GM21423 (cell line): Measurements from ENCODE around the gene E2F4.

Experiments used
- ATAC-seq: cut with Tn5 transposase; IDR thresholded peaks from one replicate; pipeline ENCODE4 v1.9.1; 2021; ENCODE audit warnings: mild to moderate bottlenecking, moderate library complexity; ENCODE audit not compliant: unreplicated experiment

The E2F4 gene

GRCh38 chr16:67157892-67158635 lies 33.9 kb upstream of the E2F4 start:
- no peak for ATAC-seq

- peak; percentile 42 for ATAC-seq
Observed at GRCh38 chr16:67158637-67159600, 33.0 kb upstream of the E2F4 start.

GRCh38 chr16:67161595-67162058 lies 30.3 kb upstream of the E2F4 start:
- ATAC-seq, result no peak

GRCh38 chr16:67162506-67163163 lies 29.3 kb upstream of the E2F4 start:
- ATAC-seq, result no peak

DNA sequence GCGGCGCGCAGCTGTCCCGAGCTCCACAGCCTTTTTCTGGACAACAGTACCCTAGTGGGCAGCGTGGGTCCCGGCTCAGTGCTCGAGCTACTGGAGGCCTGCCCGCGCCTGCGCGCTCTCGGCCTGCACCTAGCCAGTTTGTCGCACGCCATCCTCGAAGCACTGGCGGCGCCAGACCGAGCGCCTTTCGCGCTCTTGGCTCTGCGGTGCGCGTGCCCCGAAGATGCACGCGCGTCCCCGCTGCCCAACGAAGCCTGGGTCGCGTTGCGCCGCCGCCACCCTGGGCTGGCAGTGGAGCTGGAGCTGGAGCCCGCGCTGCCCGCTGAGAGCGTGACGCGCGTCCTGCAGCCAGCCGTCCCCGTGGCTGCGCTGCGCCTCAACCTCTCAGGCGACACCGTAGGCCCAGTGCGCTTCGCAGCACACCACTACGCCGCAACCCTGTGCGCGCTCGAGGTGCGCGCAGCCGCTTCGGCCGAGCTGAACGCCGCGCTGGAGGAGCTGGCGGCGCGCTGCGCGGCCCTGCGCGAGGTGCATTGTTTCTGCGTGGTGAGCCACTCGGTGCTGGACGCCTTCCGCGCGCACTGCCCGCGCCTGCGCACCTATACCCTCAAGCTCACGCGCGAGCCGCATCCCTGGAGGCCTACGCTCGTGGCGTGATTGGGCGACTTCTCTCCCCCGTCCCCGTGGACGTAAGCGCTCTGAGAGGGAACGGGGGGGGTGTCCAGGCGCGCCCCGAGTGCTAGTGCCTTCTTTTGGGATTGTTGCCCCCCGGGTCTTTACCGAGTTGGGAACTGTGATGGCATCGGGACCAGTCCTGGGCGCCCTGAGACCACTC lies 28.6 kb upstream of the E2F4 start:
- ATAC-seq, result no peak

DNA sequence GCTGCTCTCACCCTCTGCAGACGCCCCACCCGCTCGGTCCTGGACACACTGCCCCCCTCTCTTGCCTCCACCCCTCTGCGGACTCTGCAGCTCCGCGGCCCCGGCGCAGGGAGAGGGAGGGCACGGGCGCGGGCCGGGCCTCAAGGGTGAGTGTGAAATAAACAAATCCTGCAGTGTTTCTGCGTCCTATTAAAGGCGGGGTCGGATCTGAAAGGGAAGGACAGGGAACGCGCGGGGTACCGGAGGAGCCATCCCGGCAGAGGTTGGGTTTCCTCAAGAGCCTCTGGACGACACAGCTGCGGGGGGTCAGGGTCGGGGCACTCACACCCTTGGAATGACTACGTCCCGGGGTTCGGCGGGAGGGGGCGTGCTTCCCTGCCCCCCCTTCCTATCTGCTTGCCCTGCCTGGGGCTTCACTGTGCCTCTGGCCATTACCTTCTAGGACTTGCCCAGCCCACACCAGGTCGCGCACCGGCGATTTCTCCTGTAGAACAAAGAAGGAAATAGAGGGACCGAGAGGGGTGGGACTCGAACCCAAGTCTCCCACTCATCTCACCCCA lies 27.9 kb upstream of the E2F4 start:
- ATAC-seq, result no peak

DNA sequence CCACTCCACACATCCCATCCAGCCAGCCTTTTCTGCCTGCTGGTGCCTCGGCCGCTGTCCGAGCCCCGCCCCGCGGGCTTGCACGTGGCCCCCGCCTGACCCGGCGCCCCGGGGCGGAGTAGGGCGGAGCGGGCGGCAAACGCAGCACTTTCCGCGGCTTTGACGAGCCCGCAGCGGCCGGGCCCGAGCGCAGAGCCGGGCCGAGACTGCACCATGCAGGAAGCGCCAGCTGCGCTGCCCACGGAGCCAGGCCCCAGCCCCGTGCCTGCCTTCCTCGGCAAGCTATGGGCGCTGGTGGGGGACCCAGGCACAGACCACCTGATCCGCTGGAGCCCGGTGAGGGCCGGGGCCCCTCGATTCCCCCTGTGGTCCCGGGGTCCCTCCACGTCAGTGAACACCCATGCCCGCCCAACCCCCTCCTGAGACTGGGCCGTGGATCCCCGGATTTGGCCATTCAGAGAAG lies 27.3 kb upstream of the E2F4 start, which contains the start of gene HSF4:
HSF4 (plus strand) TSS at position 147 of the 463 bp plus-strand sequence; CDS start at position 214, 67 bp downstream.
- no peak for ATAC-seq

DNA sequence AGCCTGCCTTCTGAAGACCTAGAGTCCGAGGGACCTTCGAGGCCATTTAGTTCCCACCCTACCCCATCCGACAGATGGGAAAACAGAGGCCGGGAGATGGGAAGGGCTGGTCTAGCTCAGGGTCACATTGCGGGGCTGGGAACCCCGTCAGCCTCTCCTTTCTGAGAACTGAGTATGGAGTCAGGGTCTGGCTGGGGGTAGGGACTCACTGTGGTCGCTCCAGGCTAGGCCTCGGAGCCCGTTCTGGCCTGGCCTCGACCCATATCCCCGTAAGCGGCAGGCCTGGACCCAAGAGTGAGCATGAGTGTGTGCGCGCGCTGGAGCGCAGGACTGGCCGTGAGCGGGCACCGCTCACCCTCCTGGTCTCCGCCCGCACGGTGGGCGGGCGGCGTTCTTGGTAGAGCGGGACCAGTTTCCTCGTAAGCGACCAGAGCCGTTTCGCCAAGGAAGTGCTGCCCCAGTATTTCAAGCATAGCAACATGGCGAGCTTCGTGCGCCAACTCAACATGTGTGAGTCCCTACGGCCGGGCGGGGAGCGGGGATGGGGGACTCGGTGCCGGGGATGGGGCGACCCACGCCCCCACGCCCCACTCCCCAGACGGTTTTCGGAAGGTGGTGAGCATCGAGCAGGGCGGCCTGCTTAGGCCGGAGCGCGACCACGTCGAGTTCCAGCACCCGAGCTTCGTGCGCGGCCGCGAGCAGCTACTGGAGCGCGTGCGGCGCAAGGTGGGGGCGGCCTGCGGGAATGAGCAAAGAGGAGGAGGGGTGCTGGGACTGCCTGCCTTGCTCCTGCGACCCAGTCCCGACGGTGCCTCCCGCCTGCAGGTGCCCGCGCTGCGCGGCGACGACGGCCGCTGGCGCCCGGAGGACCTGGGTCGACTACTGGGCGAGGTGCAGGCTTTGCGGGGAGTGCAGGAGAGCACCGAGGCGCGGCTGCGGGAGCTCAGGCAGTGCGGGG lies 26.6 kb upstream of the E2F4 start:
- ATAC-seq, result no peak

- ATAC-seq, result no peak
Observed at GRCh38 chr16:67166110-67166547, 25.8 kb upstream of the E2F4 start.

DNA sequence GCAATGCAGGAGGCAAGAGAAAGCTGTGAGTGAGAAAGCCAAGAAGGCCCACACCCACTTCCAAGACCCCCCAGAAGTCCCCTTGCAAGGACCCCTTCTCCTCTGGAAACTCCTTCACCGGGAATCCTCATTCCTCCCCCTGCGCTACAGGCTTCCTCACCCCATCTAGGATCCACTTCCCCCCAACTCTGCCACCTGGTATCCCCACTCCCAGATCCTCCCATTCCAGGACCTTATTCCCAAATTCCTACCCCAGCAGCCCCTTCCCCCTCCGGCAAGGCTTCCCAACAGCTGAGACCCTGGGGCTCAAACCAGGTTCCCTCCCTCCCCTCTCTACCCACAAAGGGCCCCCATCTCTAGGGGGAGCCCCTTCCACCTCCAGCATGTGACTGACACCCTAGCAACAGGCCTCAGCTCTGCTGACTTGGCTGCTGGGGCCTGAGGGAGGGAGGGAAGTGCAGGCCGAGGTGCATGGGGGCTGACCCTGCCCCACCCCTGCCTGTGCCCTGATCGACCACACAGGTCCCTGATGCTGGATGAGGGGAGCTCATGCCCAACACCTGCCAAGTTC lies 25.3 kb upstream of the E2F4 start:
- no peak for ATAC-seq

DNA sequence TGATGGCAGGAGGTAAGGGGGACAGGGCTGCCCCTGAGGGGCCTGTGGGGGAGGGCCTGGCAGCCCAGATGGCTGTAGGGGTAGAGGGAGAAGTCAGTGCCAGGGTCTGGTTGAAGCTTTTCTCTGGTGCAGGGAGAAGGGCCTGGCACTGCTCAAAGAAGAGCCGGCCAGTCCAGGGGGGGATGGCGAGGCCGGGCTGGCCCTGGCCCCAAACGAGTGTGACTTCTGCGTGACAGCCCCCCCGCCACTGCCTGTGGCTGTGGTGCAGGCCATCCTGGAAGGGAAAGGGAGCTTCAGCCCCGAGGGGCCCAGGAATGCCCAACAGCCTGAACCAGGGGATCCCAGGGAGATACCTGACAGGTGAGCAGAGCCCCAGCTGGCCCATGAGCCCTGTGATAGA lies 24.4 kb upstream of the E2F4 start:
- ATAC-seq, result no peak

GRCh38 chr16:67169011-67169451 lies 22.9 kb upstream of the E2F4 start:
- no peak for ATAC-seq

GRCh38 chr16:67169642-67170167 lies 22.2 kb upstream of the E2F4 start:
- ATAC-seq, result no peak

DNA sequence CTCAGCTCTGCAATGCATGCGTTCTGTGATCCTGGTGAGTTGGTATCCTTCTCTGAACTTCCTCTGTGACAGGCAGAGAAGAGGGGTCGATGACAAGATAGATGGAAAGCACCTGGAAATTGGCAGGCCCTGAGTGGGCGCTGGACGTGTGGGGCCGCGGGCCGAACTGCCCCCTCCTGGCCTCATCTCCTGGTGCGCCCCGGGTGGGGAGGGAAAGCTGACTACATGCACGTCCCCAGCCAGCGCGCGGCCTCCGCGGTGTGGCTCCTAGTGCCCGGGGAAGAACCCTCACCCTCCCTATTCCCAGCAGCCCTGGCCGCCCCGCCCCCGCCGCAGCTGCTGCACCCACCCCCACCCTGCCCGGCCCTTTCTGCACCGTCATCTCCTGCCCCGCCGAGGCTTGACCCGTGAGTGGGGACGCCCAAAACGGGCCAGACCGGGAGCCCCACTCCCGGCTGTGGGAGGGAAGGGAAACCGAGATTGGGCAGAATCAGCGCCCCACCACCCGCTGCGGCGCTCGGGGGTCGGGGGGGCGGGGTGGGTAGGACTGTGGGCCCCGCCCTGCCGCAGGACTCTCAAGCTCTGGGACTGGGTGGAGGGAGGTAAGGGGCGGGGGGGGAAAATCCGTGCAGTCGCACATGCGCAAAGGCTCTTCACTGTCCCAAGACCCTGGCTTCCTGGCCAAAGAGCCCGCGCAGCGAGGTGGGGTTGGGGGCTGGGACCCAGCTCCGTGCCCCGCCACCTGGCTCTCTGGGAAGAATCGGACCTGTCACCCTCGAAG lies 21.6 kb upstream of the E2F4 start, which contains the start of gene NOL3:
NOL3 (plus strand) TSS at position 371 of the 781 bp plus-strand sequence.
- ATAC-seq, result peak; percentile 40

DNA sequence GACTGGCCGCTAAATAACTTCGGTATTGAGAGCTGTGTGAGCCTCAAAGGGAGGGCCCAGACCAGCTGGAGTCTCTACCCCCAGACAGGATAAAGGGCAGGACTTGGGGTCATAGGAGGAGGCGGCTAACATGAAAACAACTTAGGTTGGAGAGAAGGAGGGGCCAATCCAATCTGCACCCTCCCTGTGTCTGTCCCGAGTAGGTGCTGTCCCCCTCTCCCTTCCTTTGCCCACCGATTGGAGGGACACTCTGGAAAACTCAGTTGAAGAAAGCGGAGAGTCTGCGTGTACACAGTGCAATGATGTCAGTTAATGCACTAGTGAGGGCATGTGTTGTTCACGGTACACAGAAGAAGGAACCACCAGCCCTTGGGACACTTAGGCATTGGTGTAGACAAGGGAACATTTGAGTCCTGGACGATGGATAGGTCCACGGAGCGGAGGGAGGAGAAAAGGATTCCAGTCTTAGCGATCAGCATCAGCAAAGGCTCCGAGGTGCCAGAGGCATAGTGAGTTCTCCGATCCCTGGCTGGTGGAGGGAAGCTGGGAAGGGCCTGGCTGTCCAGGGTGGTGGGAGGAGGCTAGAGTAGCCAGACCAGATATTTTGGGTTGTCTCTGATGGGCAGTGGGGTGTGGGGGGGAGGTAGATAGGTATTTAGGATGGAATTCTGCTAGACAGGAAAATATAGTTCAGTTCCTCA lies 20.9 kb upstream of the E2F4 start:
- no peak for ATAC-seq

- ATAC-seq, result no peak
Observed at GRCh38 chr16:67173323-67173722, 18.6 kb upstream of the E2F4 start.
